Measurements from ENCODE around the gene TAB2.
A peak's percentile ranks its signal among the peaks of the same experiment; 100 is the strongest.

Gene TAB2

DNA sequence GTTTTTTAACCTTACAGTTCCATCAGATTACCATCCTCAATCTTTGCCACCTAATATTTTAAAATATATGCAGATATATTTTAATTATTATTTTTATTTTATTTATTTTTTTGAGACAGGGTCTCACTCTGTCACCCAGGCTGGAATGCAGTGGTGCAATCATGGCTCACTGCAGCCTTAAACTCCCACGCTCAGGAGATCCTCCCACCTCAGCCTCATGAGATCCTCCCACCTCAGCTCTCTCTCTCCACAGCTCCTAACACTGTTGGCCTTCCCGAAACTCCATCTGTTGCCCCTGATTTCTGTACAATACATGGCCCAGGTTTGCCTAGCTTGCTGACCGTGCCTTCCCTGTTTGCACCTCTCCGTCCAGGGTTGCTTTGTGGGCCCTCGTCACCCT is 4.4 kb upstream of the TAB2 start:
- DNase-seq (ENCODE audit: low read depth in 2 of 2): no peak

GRCh38 chr6:149313861-149314260 is 3.7 kb upstream of the TAB2 start:
- no peak for DNase-seq (ENCODE audit: low read depth in 2 of 2)

DNA sequence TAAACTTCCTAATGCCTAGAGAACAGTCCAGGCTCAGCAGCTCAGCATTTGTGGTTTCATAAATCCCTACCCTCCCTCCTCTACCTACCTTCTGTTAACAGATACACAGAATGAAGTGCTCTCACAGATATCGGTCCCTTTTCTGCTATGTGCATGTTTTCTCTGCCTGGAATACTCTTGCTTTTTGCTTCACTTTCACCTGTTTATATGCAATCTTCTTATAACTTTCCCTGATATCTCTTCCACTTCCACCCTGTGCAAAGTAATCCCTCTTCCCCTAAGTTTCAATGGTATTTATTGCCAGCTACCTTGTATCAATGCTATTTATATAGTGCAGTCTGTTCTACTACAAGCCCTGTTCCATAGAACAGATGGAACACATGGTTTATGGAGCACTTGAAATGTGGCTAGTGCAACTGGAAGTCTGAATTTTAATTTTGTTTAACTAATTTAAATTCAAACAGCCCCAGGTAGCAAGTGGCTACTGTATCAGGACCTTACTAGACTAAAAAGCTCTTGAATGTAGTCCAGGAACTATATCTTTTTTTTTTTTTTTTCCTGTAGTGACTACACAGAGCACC is 3.1 kb upstream of the TAB2 start:
- DNase-seq (ENCODE audit: low read depth in 2 of 2): no peak

DNA sequence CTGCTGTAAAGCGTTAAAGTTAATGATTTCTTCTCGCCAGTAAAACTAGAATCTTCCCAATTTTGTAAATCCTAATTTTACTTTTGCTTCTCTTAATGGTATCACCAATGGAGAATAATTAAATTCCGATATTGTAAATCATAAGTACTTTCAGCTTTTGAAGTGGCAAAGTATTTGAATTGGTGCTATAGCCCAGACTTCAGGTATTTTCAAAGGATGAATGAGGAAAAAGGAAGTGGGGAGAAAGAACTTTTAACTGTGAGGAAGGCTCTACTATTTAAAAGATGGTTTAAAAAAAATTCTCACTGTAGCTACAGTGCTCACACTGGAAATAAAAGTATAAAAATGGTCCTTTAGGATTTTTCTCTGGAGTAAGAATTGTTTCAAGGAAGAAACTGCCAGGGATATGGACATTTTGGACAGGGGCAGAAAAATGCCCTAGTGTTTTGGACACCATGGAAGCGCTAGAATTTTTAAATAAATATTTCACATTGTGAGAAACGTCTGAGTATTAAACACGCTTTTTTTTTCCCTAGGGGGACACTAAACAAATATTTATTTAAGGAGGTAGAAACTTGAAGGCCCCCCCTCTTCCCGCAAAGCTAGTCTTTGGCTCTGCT is 1.3 kb upstream of the TAB2 start:
- no peak for DNase-seq (ENCODE audit: low read depth in 2 of 2)

- DNase-seq (ENCODE audit: low read depth in 2 of 2): peak; percentile 80 to 83
Observed at GRCh38 chr6:149316740-149317643, 520 bp upstream of the TAB2 start.

DNA sequence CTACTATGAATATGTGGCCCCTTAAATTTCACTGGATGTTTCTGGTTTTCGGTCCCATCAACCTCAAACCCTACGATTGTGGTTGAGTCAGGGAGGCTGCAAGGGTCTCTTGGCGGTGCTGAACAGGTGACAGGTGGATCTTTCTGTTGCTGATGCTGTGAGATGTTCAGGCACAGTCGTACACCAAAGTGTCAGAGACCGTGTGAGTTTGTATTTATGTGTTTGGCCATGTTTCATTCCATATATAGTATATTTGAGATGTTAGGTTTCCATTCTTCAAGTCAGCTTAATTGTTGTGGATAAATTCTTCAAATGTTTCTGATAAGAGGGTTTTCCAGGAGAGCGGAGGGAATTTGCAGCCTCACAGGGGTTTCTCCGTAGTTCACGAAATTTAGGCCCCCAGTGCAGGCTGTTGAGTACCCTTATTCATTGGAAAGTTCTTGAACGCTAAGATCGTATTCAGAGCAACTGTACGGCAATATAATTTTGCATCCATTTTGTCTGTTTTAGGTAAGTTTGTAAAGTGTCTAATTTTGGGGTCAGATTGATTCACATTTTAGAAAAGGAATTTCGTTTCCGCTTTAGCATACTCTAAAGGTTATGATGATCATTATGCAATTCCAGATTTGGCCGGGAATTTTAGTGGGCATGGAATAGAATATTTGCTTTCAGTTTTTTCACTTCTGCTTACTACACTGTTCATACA is 1.2 kb downstream of the TAB2 start:
- no peak for DNase-seq (ENCODE audit: low read depth in 2 of 2)

DNA sequence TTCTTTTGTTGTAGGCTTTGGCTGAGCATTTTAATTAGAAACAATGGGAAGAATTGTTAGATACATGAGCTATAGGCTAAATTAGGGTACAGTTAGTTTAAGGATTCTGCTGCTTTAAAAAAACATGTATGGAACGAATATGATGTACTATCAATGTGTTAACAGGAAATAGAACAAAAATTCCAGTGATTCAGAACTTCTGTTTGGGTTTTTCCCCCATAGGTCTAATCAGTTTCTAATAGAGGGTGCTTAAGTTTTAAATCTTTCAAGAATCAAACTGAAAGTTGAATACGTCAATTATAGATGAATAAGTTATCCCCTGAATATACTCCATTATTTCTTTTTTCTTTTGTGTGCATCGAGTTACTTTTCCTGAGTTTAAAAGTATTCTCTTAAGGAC is 1.9 kb downstream of the TAB2 start:
- DNase-seq (ENCODE audit: low read depth in 2 of 2): no peak

DNA sequence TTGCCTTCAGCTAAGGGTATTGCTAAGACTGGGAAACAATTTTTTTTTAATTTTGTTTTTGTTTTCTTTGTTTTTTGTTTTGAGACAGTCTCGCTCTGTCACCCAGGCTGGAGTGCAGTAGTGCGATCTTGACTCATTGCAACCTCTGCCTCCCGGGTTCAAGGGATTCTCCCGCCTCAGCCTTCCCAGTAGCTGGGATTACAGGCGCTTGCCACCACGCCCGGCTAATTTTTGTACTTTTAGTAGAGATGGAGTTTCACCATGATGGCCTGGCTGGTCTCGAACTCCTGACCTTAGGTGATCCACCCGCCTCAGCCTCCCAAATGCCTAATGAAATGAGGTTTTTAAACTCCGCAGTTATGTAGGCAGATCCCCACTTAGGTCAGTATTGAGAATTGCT is 2.5 kb downstream of the TAB2 start:
- DNase-seq (ENCODE audit: low read depth in 2 of 2): peak in 1 of 2 donors; percentile 9

GRCh38 chr6:149320796-149321195 is 3.3 kb downstream of the TAB2 start:
- DNase-seq (ENCODE audit: low read depth in 2 of 2): no peak

DNA sequence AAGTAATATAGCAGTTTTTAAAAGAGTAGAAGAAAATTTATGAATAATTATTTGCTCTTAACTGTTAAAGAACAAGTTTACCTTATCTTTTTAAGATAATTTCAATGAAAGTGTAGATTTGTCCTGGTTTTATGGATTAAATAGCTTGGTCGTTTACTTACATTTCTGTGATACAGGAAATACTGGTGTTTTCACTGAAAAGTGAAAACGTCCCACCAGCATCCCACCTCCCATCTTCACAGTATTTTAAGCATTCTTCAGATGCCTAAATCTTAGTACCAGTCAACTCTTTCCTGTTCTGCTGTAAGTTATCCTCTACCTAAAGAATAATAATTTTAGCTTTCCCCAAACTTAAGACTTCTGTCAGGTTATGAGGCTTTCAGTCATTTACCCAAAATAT is 5.8 kb downstream of the TAB2 start:
- DNase-seq (ENCODE audit: low read depth in 2 of 2): no peak

GRCh38 chr6:149323925-149324324 is 6.4 kb downstream of the TAB2 start:
- DNase-seq (ENCODE audit: low read depth in 2 of 2): no peak

DNA sequence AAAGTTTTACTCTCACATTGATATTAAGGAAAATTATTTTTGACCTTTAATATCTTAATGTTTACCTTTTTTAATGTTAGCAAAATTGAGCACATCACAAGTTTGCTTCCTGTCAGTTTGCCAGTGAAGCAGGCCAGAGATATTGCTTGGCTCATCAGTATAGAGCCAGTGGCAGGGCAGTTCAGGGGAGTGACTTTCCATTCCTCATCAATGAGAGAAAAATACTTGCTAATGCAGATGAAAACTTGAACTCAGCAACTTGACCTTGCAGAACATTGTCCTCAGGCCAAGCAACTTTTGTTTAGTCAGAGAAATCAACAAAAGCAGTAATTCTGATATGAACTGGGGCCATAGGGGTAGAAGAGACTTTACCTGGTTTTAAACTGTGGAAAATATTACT is 6.9 kb downstream of the TAB2 start:
- DNase-seq (ENCODE audit: low read depth in 2 of 2): no peak

DNA sequence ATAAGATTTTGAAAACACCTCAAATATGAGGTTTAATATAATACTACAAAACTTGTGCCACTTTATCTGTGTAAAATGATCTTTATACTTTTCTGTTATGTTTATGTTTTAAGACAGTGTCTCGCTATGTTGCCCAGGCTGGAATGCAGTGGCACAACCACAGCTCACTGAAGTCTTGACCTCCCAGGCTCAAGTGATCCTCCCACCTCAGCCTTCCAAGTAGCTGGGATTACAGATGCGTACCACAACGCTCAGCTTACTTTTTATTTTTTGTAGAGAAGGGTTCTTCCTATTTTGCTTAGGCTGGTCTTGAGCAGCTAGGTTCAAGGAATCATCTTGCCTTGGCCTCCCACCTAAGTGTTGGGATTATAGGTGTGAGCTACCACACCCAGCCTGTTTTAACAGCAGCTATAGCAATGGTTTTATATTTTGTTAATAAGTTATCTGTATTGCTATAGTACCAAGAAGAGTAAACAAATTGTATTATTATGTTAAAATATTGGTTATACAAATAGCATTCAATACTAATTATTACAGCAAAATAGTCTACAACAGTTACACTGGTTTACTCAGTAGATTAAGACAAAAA is 8.2 kb downstream of the TAB2 start:
- DNase-seq (ENCODE audit: low read depth in 2 of 2): no peak

GRCh38 chr6:149327638-149328037 is 10.1 kb downstream of the TAB2 start:
- no peak for DNase-seq (ENCODE audit: low read depth in 2 of 2)

GRCh38 chr6:149328083-149328482 is 10.6 kb downstream of the TAB2 start:
- DNase-seq (ENCODE audit: low read depth in 2 of 2): no peak

GRCh38 chr6:149329529-149329928 is 12.0 kb downstream of the TAB2 start:
- no peak for DNase-seq (ENCODE audit: low read depth in 2 of 2)

DNA sequence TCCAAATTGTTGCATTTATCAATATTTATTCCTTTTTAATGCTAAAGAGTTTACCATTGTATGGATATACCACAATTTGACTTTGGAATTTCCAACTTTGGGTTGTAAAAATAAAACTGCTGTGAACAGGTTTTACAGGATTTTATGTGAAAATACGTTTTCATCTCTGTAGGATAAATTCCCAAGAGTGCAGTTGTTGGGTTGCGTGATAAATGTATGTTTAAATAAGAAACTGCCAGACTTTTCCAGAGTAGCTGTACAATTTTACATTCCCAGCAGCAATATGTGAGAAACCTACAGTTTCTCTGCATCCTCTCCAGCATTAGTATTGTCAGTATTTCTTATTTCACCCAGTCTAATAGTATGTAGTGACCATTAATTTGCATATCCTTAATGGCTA is 12.6 kb downstream of the TAB2 start:
- no peak for DNase-seq (ENCODE audit: low read depth in 2 of 2)

GRCh38 chr6:149331043-149331807 is 13.7 kb downstream of the TAB2 start:
- DNase-seq (ENCODE audit: low read depth in 2 of 2): no peak

DNA sequence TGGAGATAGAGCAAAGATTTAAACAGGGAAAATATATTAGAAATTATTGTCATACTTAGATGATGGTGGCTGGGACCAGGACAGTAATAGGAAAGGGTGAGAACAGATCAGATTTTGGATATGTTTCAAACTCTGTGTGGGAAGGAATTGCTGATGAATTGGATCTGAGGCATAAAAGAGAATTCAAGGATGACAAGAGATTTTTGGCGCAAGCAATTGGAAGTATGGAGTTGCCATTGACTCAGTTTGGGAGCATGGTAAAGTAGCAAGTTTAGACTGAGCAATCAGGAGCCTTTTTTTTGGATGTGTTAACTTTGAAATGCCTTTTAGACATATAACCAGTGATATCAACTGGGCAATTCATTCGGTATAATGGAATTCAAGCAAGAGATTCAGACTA is 14.4 kb downstream of the TAB2 start:
- no peak for DNase-seq (ENCODE audit: low read depth in 2 of 2)

- no peak for DNase-seq (ENCODE audit: low read depth in 2 of 2)
Observed at GRCh38 chr6:149332602-149333265, 15.2 kb downstream of the TAB2 start.

DNA sequence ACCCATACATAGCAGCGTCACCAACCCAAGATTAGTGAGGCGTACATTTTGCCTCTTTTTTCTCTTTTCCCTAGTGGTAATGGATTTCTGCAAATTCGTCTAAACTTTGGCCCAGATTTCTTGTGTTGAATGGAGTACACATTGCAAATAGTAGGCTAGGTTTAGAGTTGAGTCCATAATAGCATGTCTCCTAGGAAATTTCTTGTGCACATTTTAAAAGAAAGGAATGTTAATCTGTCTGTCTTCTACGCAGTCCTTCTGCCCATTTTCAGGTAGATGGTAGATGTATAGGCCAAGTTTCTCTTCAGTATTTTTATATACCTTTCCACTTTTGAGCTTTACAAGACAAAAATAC is 15.7 kb downstream of the TAB2 start:
- no peak for DNase-seq (ENCODE audit: low read depth in 2 of 2)

Data from stimulated activated CD4-positive, alpha-beta T cell treated with anti-CD3 and anti-CD28 coated beads, Interleukin-1b, Interleukin-23, amount 100 ng/mL, for 4 hours (primary cell).